Keratinocyte (primary cell): ENCODE data around the gene CDKN1C. TPM values are rescaled to one million over a fixed set of nuclear protein-coding genes. Genes with fewer than 3 reads are reported as not detected.

Experiments used
- DNase-seq: peaks from one replicate; pipeline ENCODE4 v3.0.0-alpha.2; 2011; ENCODE audit warnings: low read depth, missing footprints, low spot score
- FAIRE-seq: peaks from 2 replicates; lab custom pipeline; 2011; peaks lifted over from hg19 to GRCh38; lab: Jason Lieb, UNC
- H2AFZ ChIP-seq: 2 replicates; pipeline ENCODE4 v1.6.0; 2012; ENCODE audit warnings: low read length, control low read depth, inconsistent platforms; ENCODE audit not compliant: control insufficient read depth
- H3K27ac ChIP-seq: 2 replicates; pipeline ENCODE4 v1.5.1; 2011; ENCODE audit warnings: low read length; ENCODE audit not compliant: control insufficient read depth, insufficient read depth
- H3K27me3 ChIP-seq: 3 replicates; pipeline ENCODE4 v1.6.0; 2011; ENCODE audit warnings: low read length; ENCODE audit not compliant: control insufficient read depth, insufficient read depth; ENCODE audit errors: extremely low read depth
- H3K36me3 ChIP-seq, 2 experiments: 2 replicates in 1 of 2; 3 replicates in 1 of 2; pipeline ENCODE4 v1.5.1; 2011; ENCODE audit warnings: low read length in 2 of 2, mild to moderate bottlenecking in 1 of 2; ENCODE audit not compliant: control insufficient read depth in 2 of 2, insufficient read depth in 2 of 2; ENCODE audit errors: extremely low read depth in 1 of 2
- H3K4me1 ChIP-seq: 3 replicates; pipeline ENCODE4 v1.5.1; 2011; ENCODE audit warnings: low read length; ENCODE audit not compliant: control insufficient read depth, insufficient read depth; ENCODE audit errors: extremely low read depth
- H3K4me2 ChIP-seq: 3 replicates; pipeline ENCODE4 v1.6.0; 2011; ENCODE audit warnings: low read depth, low read length; ENCODE audit not compliant: control insufficient read depth, insufficient read depth; ENCODE audit errors: extremely low read depth
- H3K4me3 ChIP-seq, 3 experiments: fragments of 200-600 bp in 1 of 3; sonication (generic) in 1 of 3; 2 replicates in 2 of 3; 3 replicates in 1 of 3; pipeline ENCODE4 v1.5.1; 2011 to 2016; ENCODE audit warnings: low read length in 3 of 3, mild to moderate bottlenecking in 3 of 3, control low read depth in 2 of 3, inconsistent platforms in 1 of 3, low read depth in 1 of 3, mixed read lengths in 1 of 3, mixed run types in 1 of 3, moderate library complexity in 1 of 3; ENCODE audit not compliant: control insufficient read depth in 2 of 3, insufficient read depth in 2 of 3; ENCODE audit errors: extremely low read depth in 1 of 3
- H3K79me2 ChIP-seq: 2 replicates; pipeline ENCODE4 v1.6.0; 2012; ENCODE audit warnings: low read length; ENCODE audit not compliant: control insufficient read depth, insufficient read depth
- H3K9ac ChIP-seq: 3 replicates; pipeline ENCODE4 v1.6.0; 2011; ENCODE audit warnings: low read length; ENCODE audit not compliant: control insufficient read depth, insufficient read depth; ENCODE audit errors: extremely low read depth
- H3K9me1 ChIP-seq: 3 replicates; pipeline ENCODE4 v1.6.0; 2011; ENCODE audit warnings: low read length; ENCODE audit not compliant: control insufficient read depth, insufficient read depth; ENCODE audit errors: extremely low read depth
- H3K9me3 ChIP-seq: 2 replicates; pipeline ENCODE4 v1.5.1; 2012; ENCODE audit warnings: low read depth, low read length; ENCODE audit not compliant: control insufficient read depth
- H4K20me1 ChIP-seq: 3 replicates; pipeline ENCODE4 v1.6.0; 2011; ENCODE audit warnings: low read length; ENCODE audit not compliant: control insufficient read depth, insufficient read depth; ENCODE audit errors: extremely low read depth
- EZH2 ChIP-seq: IDR thresholded peaks from one replicate; pipeline ENCODE4 v1.6.1; 2012; ENCODE audit warnings: inconsistent platforms, mild to moderate bottlenecking, low read length, moderate library complexity
- dilution Hi-C: fragments of 300-500 bp; cut with MboI; formaldehyde crosslinking; loops from one replicate; pipeline ENCODE4 v1.7.0; 2020; ENCODE audit warnings: low sequenced_read_pairs; ENCODE audit not compliant: extremely low pct_ligation_motif_present
- polyA plus RNA-seq, 5 experiments: library from polyadenylated mRNA; depleted of rRNA in 3 of 5; stranded (reverse) in 3 of 5; stranded (forward) in 1 of 5; unstranded in 1 of 5; fragments of >200 nt; gene quantifications; 1 replicate in 1 of 5; 2 replicates in 3 of 5; 3 replicates in 1 of 5; pipeline versions ENCODE4 v1.2.1 to v1.2.3, GENCODE V29; 2011 to 2012; ENCODE audit warnings: missing spikeins in 2 of 5, low read depth in 1 of 5, low replicate concordance in 1 of 5
- small RNA-seq, 3 experiments: library from RNA; depleted of rRNA; stranded (forward); fragments of <200 nt; gene quantifications; one replicate each; pipeline ENCODE3, GENCODE V24; 2012; ENCODE audit warnings: low read depth in 3 of 3, low replicate concordance in 1 of 3; ENCODE audit not compliant: insufficient read length in 3 of 3
- TF ChIP-seq, protein P1 (sequence below), 3 experiments: IDR thresholded peaks in 1 of 3; conservative IDR thresholded peaks in 1 of 3; optimal IDR thresholded peaks in 1 of 3; 2 replicates in 2 of 3; 3 replicates in 1 of 3; pipeline versions ENCODE3 to v1.5.1; 2011; ENCODE audit warnings: low read length in 3 of 3, mild to moderate bottlenecking in 3 of 3, moderate library complexity in 2 of 3, control low read depth in 1 of 3, inconsistent platforms in 1 of 3; ENCODE audit not compliant: insufficient read depth in 2 of 3; ENCODE audit errors: extremely low read depth in 1 of 3

Gene CDKN1C
- polyA plus RNA-seq, 1 donor (not counting 4 experiments of a cell fraction or from before 2014, with no cell fraction given): 0.37 TPM

DNA sequence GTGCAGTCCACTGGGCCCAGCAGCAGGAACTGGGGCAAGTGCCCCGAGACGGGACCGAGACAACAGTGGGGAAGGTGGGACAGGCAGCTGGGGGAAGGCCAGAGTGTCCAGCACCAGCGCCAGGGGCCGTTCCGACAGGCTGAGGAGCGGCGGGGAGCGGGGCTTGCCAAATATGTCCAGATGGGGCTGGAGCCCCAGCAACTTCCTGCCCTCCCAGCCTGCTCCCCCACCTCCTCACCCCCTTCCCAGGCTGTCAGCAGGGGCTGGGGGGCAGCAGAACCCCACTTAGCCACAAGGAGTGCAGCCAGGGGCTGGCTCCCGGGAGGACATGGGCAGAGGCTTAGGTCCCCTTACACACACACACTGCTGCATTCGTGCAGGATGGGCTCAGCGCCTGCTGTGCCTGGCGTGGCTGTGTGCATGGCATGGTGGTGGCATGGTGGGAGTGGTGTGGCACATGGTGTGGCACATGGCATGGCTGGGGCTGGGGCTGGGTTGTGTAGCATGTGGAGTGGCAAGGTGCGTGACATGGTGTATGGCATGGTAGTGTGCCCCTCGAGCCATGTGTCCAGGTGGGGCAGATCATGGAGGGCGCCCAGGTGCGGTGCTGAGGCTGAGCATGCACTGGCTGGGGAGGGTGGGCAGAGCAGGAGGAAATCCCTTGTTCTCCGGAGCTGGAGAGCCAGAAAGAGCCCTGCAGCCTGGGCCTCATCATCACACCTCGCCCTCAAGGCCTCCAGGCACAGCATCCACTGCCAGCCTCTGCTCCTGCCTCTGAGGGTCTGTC is 51.7 kb downstream of the CDKN1C start:
- DNase-seq: no peak
- Histone ChIP-seq H3K4me1 (no peaks in the 10 kb centered on the region), H3K27ac (no peak overlapping the region), H3K4me2 (no peak overlapping the region), H3K79me2 (no peaks in the 10 kb centered on the region), H3K9me3 (peaks cover 2% of the 10 kb centered on the region), H3K36me3 (no peaks in the 10 kb centered on the region), H3K9ac (no peak overlapping the region), H3K27me3 (peaks cover 22% of the 10 kb centered on the region), H3K9me1 (no peaks in the 10 kb centered on the region), H4K20me1 (no peaks in the 10 kb centered on the region), H3K4me3 (no peak overlapping the region), H2AFZ (no peak overlapping the region)
- dilution Hi-C loops: no loop called here
- TF ChIP-seq EZH2: no peak
- TF ChIP-seq, protein P1, sequence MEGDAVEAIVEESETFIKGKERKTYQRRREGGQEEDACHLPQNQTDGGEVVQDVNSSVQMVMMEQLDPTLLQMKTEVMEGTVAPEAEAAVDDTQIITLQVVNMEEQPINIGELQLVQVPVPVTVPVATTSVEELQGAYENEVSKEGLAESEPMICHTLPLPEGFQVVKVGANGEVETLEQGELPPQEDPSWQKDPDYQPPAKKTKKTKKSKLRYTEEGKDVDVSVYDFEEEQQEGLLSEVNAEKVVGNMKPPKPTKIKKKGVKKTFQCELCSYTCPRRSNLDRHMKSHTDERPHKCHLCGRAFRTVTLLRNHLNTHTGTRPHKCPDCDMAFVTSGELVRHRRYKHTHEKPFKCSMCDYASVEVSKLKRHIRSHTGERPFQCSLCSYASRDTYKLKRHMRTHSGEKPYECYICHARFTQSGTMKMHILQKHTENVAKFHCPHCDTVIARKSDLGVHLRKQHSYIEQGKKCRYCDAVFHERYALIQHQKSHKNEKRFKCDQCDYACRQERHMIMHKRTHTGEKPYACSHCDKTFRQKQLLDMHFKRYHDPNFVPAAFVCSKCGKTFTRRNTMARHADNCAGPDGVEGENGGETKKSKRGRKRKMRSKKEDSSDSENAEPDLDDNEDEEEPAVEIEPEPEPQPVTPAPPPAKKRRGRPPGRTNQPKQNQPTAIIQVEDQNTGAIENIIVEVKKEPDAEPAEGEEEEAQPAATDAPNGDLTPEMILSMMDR (optimal IDR thresholded peaks at IDR 0.05 in 1 of 3, IDR thresholded peaks at IDR 0.05 in 1 of 3, conservative IDR thresholded peaks at IDR 0.05 in 1 of 3; ENCODE audit: extremely low read depth in 1 of 3, insufficient read depth in 2 of 3, low read length in 3 of 3): no peak
- FAIRE-seq: no peak

Small RNA genes lying within 50 kb of the gene (small RNA-seq; reads per million reads assigned to genes)
- 0 reads per million in 3 experiments for gene AC013791.1

Other genes starting within 250 kb of the CDKN1C start
- 0.01 to 0.07 TPM (median 0.06 TPM) in 3 replicates for gene KCNQ1OT1, start 185.8 kb downstream of the CDKN1C start, polyA plus RNA-seq
- gene PHLDA2, start 43.6 kb upstream of the CDKN1C start, polyA plus RNA-seq: 24.3 to 36.0 TPM (median 27.3 TPM) in 3 replicates
- 92.2 to 136 TPM (median 108 TPM) in 3 replicates for gene NAP1L4, start 106.6 kb upstream of the CDKN1C start, polyA plus RNA-seq
- gene CARS1, start 171.6 kb upstream of the CDKN1C start, polyA plus RNA-seq: 53.0 to 62.5 TPM (median 60.7 TPM) in 3 replicates